ENCODE data around the gene LCE7A.

GRCh38 chr1:152899883-152900282 is 40.1 kb downstream of the LCE7A start:
- TF ChIP-seq CTCF (IDR thresholded peaks at IDR 0.05) (no peak), EP300 (IDR thresholded peaks at IDR 0.05) (no peak)

Measured in sigmoid colon (tissue), 4 donors.